HepG2 (cell line): ENCODE data around the gene CHN2. TPM values are rescaled to one million over a fixed set of nuclear protein-coding genes. Genes with fewer than 3 reads are reported as not detected.
A peak's percentile ranks its signal among the peaks of the same experiment; 100 is the strongest.

Source experiments
- ATAC-seq: fragments of 200-7000 bp; cut with Tn5 transposase; 3 replicates; pipeline ENCODE4 v1.9.1; 2020; ENCODE audit warnings: mild to moderate bottlenecking, moderate library complexity
- BruUV-seq: library from RNA; stranded (reverse); fragments of 400-500 nt; replicated peaks from 2 replicates; lab custom pipeline; 2021; lab: Mats Ljungman, UMichigan
- CTCF ChIA-PET: fragments of 300-600 bp; formaldehyde crosslinking; extraction: SDS; loops from one replicate; lab custom pipeline; 2021; ENCODE audit warnings: low total read pairs, inconsistent platforms, low intra/inter-chr PET ratio; lab: Yijun Ruan, JAX
- POLR2A ChIA-PET: fragments of 350-600 bp; sonication (Branson Sonifier 250); formaldehyde crosslinking; loops from one replicate; lab custom pipeline; 2020; ENCODE audit warnings: antibody characterized with exemption, inconsistent platforms; lab: Yijun Ruan, JAX
- DNase-seq: peaks from one replicate; pipeline ENCODE4 v3.0.0-alpha.2; 2015; ENCODE audit warnings: low spot score
- FAIRE-seq: peaks from 3 replicates; lab custom pipeline; 2011; peaks lifted over from hg19 to GRCh38; lab: Jason Lieb, UNC
- H2AFZ ChIP-seq: one replicate; pipeline ENCODE4 v1.6.1; 2011; ENCODE audit warnings: low read length, inconsistent platforms
- H3K27ac ChIP-seq: fragments of 300-600 bp; 3 replicates; pipeline ENCODE4 v1.8.0; 2011; ENCODE audit warnings: mixed run types, mild to moderate bottlenecking, mixed read lengths, low read length, inconsistent platforms; ENCODE audit not compliant: insufficient read depth; ENCODE audit errors: extremely low read length
- H3K27me3 ChIP-seq, 2 experiments: fragments of 200-600 bp in 1 of 2; 2 replicates in 1 of 2; 3 replicates in 1 of 2; pipeline versions ENCODE4 v1.6.0 to v1.8.0; 2011; ENCODE audit warnings: low read length in 2 of 2, mild to moderate bottlenecking in 2 of 2, moderate library complexity in 2 of 2, inconsistent platforms in 1 of 2; ENCODE audit not compliant: insufficient read depth in 2 of 2, control insufficient read depth in 1 of 2
- H3K36me3 ChIP-seq, 2 experiments: fragments of 200-600 bp in 1 of 2; replicated peaks in 1 of 2; 2 replicates in 1 of 2; 3 replicates in 1 of 2; pipeline versions ENCODE4 v1.5.1 to v1.8.0; 2011; ENCODE audit warnings: low read length in 2 of 2, inconsistent platforms in 1 of 2; ENCODE audit not compliant: insufficient read depth in 2 of 2, control insufficient read depth in 1 of 2
- H3K4me1 ChIP-seq: 2 replicates; pipeline ENCODE4 v1.5.1; 2012; ENCODE audit warnings: low read length, inconsistent platforms; ENCODE audit not compliant: insufficient read depth
- H3K4me2 ChIP-seq: 2 replicates; pipeline ENCODE4 v1.6.0; 2011; ENCODE audit warnings: low read depth, low read length, inconsistent platforms
- H3K4me3 ChIP-seq, 3 experiments: fragments of 200-600 bp in 1 of 3; sonication (generic), shearing (Covaris generic) in 1 of 3; replicated peaks in 1 of 3; 2 replicates each; pipeline ENCODE4 v1.5.1; 2011 to 2016; ENCODE audit warnings: low read length in 3 of 3, inconsistent platforms in 2 of 3, low read depth in 2 of 3, mild to moderate bottlenecking in 2 of 3, control low read depth in 1 of 3, mixed read lengths in 1 of 3; ENCODE audit not compliant: insufficient read depth in 1 of 3
- H3K79me2 ChIP-seq: one replicate; pipeline ENCODE4 v1.6.1; 2011; ENCODE audit warnings: low read length, inconsistent platforms; ENCODE audit not compliant: insufficient read depth
- H3K9ac ChIP-seq: 2 replicates; pipeline ENCODE4 v1.6.0; 2011; ENCODE audit warnings: mild to moderate bottlenecking, low read depth, low read length, inconsistent platforms; ENCODE audit not compliant: insufficient read depth
- H3K9me3 ChIP-seq: 2 replicates; pipeline ENCODE4 v1.5.1; 2012; ENCODE audit warnings: mild to moderate bottlenecking, low read length
- H4K20me1 ChIP-seq: 2 replicates; pipeline ENCODE4 v1.6.0; 2011; ENCODE audit warnings: inconsistent platforms, mild to moderate bottlenecking, low read length, moderate library complexity; ENCODE audit not compliant: insufficient read depth
- CEBPB ChIP-seq: IDR thresholded peaks from 2 replicates; pipeline ENCODE4 v1.6.1; 2011; ENCODE audit warnings: low read depth, low read length, improper control_type of control experiment, borderline replicate concordance
- CEBPG ChIP-seq: IDR thresholded peaks from 2 replicates; pipeline ENCODE4 v1.6.1; 2016
- GATAD2A ChIP-seq: IDR thresholded peaks from 2 replicates; pipeline ENCODE4 v1.6.1; 2016
- MTA3 ChIP-seq: sonication (generic); formaldehyde crosslinking; IDR thresholded peaks from 2 replicates; pipeline ENCODE4 v1.4.0; 2020; ENCODE audit warnings: missing genetic modification reagents
- MTF2 ChIP-seq: sonication (generic); formaldehyde crosslinking; IDR thresholded peaks from 2 replicates; pipeline ENCODE4 v1.5.0; 2020; ENCODE audit warnings: missing genetic modification reagents, borderline replicate concordance
- NR3C1 ChIP-seq: sonication (generic); formaldehyde crosslinking; IDR thresholded peaks from 2 replicates; pipeline ENCODE4 v1.4.0; 2020; ENCODE audit warnings: missing genetic modification reagents
- SAP130 ChIP-seq: IDR thresholded peaks from 2 replicates; pipeline ENCODE4 v1.6.1; 2016; ENCODE audit warnings: low read depth
- TBX3 ChIP-seq: fragments of 450-650 bp; IDR thresholded peaks from 2 replicates; pipeline ENCODE4 v1.6.1; 2017; ENCODE audit warnings: antibody characterized with exemption, mild to moderate bottlenecking, inconsistent platforms, borderline replicate concordance
- ZFP41 ChIP-seq: sonication (generic); formaldehyde crosslinking; IDR thresholded peaks from 2 replicates; pipeline ENCODE4 v1.4.0; 2020; ENCODE audit warnings: mild to moderate bottlenecking, missing genetic modification reagents, borderline replicate concordance
- ZNF136 ChIP-seq: sonication (generic); formaldehyde crosslinking; IDR thresholded peaks from 2 replicates; pipeline ENCODE4 v1.8.1; 2022; ENCODE audit warnings: low read depth, mild to moderate bottlenecking, moderate library complexity, missing genetic modification reagents
- ZNF496 ChIP-seq: sonication (generic); formaldehyde crosslinking; IDR thresholded peaks from 2 replicates; pipeline ENCODE4 v1.8.1; 2023; ENCODE audit warnings: mild to moderate bottlenecking, moderate library complexity, missing genetic modification reagents; ENCODE audit not compliant: insufficient replicate concordance
- WGBS: methylation state at CpG from one replicate; pipeline ENCODE4 v1.1.6; 2017; ENCODE audit warnings: low lambda C conversion rate; 5-methylcytosine and 5-hydroxymethylcytosine counted together
- in situ Hi-C: cut with HindIII; loops from 2 replicates; pipeline ENCODE4 v1.10.0; 2017; ENCODE audit warnings: low pct_unique_long_range_greater_than_20kb; ENCODE audit not compliant: extremely low pct_ligation_motif_present
- intact Hi-C: fragments of 100-400 bp; cut with micrococcal nuclease; formaldehyde crosslinking; loops from one replicate; pipeline ENCODE4 v1.10.0; 2022; ENCODE audit not compliant: unreplicated experiment
- polyA plus RNA-seq, 8 experiments: library from polyadenylated mRNA; depleted of rRNA in 3 of 8; stranded (reverse) in 7 of 8; unstranded in 1 of 8; fragments of >200 nt; fragmentation: Illumina TruSeq in 4 of 8; extraction: Trizol in 4 of 8; gene quantifications; 2 replicates each; pipeline versions ENCODE4 v1.2.1 to v1.2.3, GENCODE V29; 2011 to 2016; ENCODE audit warnings: low read depth in 4 of 8, missing spikeins in 1 of 8, mixed read lengths in 1 of 8; ENCODE audit not compliant: insufficient read depth in 1 of 8
- total RNA-seq, 5 experiments: library from RNA; depleted of rRNA; stranded (reverse); fragments of >200 nt; fragmentation: Illumina TruSeq; extraction: Trizol; gene quantifications; 2 replicates each; pipeline ENCODE4 v1.2.3, GENCODE V29; 2016; ENCODE audit warnings: low read depth in 1 of 5

CHN2 gene
- total and polyA plus RNA-seq, 2 of the 13 experiments (the other 11 are each of a cell fraction or from before 2014, with no cell fraction given): 23.5 to 30.5 TPM

DNA sequence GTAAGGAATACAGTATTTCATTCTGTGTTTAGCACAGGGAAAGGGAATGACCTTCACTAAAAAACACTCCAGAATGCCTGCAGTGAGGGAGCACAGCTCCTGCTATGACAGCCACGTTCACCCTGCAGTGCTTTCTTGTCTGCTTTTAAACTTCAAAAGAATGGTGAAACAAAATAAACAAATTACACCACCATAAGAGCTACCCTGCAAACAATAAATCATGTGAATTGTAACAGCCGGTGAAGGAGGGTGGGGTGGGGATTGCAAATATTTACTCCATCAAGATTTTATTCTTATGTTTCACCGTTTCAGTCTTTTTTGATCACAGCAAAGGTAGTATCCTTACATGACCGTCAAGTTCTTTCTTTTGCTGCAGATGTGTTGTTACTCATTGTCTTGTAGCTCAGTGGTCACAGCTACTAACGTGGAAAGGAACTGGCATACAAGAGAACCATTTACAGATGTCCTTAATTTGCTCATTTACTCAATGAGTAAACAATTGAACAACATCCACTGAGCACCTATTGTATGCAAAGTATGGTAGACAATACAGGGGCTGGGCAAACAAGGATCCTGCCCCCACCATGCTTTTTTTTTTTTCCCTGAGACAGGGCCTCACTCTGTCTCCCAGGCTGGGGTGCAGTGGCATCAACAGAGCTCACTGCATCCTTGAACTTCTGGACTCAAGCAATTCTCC, 4.1 kb upstream of the CHN2 start (continued):
- TF ChIP-seq ZNF136 (CRISPR knock-in tag) (peak; percentile 12; the same call in 1 of the 2 replicates), MTF2 (CRISPR knock-in tag) (no peak), NR3C1 (CRISPR knock-in tag) (no peak), MTA3 (CRISPR knock-in tag) (no peak), TBX3 (peak; percentile 93)

DNA sequence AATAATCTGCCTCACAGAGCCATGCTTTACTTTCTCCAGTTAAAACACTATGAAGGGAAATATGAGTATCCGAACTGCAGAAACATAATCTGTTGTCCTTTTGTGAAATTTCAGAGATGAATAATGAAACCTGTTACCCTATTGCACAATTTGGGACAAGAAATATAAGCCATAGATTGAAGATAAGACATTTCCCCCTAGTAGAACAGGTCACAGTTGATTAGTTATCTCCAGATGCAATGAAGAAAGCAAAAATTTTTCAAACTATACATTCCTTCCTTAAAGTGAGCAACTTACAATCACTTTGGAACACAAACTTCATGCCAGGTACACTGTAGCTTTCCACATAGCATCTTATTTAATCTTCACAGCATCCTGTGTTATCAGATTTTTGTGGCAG, 2.3 kb upstream of the CHN2 start:
- Histone ChIP-seq H3K27ac (peak overlapping the region; percentile 84), H3K27me3 (no peaks in the 10 kb centered on the region; a peak in 1 of 5 replicates), H3K9me3 (no peaks in the 10 kb centered on the region), H3K4me3 (no peak overlapping the region), H2AFZ (no peak overlapping the region), H3K4me2 (no peak overlapping the region; the same call in 1 of the 2 replicates), H3K9ac (no peak overlapping the region; the same call in 1 of the 2 replicates), H3K4me1 (peaks cover 69% of the 10 kb centered on the region), H4K20me1 (no peaks in the 10 kb centered on the region), H3K36me3 (no peaks in the 10 kb centered on the region), H3K79me2 (peaks cover 35% of the 10 kb centered on the region)
- no TSS peak for BruUV-seq
- ChIA-PET POLR2A (interaction anchor here (1.4 to 1.5 kb wide), 2 partner anchors 36 to 48 kb away, joined by 3 to 4 read pairs; no protein-coding TSS in a partner anchor), CTCF (no interaction called here)
- intact Hi-C loops (loop anchor here (5.0 kb wide), 4 partner anchors 35 to 750 kb away; no protein-coding TSS in a partner anchor), in situ Hi-C loops (loop anchor here (5.0 kb wide), 1 partner anchor 145 kb away; no protein-coding TSS in a partner anchor)
- 58% methylated on average over 1 of the region's 1 CpG for WGBS
- ATAC-seq (no peak), DNase-seq (no peak), FAIRE-seq (no peak)
- no peak for TF ChIP-seq ZNF496 (CRISPR knock-in tag)
- TF ChIP-seq SAP130: 0 out of 2 replicates have a peak, but pooled peaks have one; percentile 5
- TF ChIP-seq CEBPG (CRISPR knock-in tag): peak; percentile 66
- TF ChIP-seq CEBPB: peak; percentile 65; the same call in 1 of the 2 replicates
- TF ChIP-seq ZFP41: no peak
- TF ChIP-seq GATAD2A: peak; percentile 28; the same call in 1 of the 2 replicates
